Stimulated activated memory B cell treated with anti-CD40 and anti-IgM and Interleukin-4, amounts not matched to agents 10 μg/mL and 1 μg/mL and 100 μg/mL, for 72 hours (primary cell): Measurements from ENCODE around the gene HSFX2.
A peak's percentile ranks its signal among the peaks of the same experiment; 100 is the strongest.
"Not testable (repeated sequence)": the region's sequence is repeated elsewhere in the genome, so short reads cannot be mapped to it uniquely, and the experiment has no call there.

Experiments
- ATAC-seq: fragments of 150-1000 bp; cut with Tn5 transposase; 2 replicates; pipeline ENCODE4 v1.10.0; 2021
- H3K27ac Mint-ChIP-seq: one replicate; pipeline ENCODE4 v1.8.0; 2022; ENCODE audit warnings: mild to moderate bottlenecking, mixed read lengths
- H3K27me3 Mint-ChIP-seq: one replicate; pipeline ENCODE4 v1.8.0; 2022; ENCODE audit warnings: mixed read lengths
- H3K36me3 Mint-ChIP-seq: one replicate; pipeline ENCODE4 v1.8.0; 2022; ENCODE audit warnings: mixed read lengths
- H3K4me1 Mint-ChIP-seq: one replicate; pipeline ENCODE4 v1.8.0; 2022; ENCODE audit warnings: mixed read lengths
- H3K4me3 Mint-ChIP-seq: one replicate; pipeline ENCODE4 v1.8.0; 2022; ENCODE audit warnings: mild to moderate bottlenecking, moderate library complexity, mixed read lengths
- H3K9me3 Mint-ChIP-seq: one replicate; pipeline ENCODE4 v1.8.0; 2022; ENCODE audit warnings: mixed read lengths

Gene HSFX2

DNA sequence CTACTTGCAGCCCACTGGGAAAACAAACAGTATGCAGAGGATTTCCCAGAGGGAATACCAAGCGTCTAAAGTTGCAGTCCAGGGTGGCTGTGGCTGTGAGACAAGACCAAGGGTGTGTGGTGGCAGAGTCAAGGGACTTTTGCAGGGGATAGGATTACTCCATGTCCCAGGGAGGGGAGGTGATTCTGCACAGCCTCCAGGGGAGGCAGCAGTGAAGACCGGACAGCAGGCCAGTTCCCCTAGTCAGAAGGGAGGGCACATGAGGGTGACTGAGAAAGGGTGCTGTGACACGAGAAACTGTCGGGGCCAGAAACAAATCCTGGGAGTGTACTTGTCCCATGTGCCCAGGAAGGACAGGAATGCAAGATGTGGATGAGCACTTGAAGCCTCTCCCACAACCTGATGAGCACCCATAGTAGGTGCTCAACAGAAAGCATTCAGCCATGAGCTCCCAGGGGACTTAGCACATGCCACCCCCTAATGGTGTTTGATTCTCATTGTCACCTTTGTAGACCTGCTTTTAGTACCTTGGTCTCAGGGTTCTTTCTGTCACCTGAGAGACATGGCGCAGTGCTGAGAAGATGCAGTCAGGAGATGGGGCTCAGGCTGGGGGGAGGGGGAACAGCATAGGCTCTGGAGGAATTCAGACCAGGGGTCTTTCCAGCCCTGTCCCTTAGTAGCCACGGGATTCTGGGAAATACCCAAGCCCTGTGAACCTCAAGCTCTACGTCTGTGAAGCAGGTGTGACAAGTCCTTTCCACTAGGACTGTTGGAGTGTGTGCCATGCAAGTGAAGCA lies 27.3 kb downstream of the HSFX2 start:
- no peaks in the 10 kb centered on the region for H3K9me3 Mint-ChIP-seq
- H3K4me3 Mint-ChIP-seq = no peak overlapping the region
- H3K27me3 Mint-ChIP-seq = no peaks in the 10 kb centered on the region
- H3K27ac Mint-ChIP-seq = no peak overlapping the region
- H3K36me3 Mint-ChIP-seq = no peaks in the 10 kb centered on the region
- ATAC-seq = no peak
- no peaks in the 10 kb centered on the region for H3K4me1 Mint-ChIP-seq

DNA sequence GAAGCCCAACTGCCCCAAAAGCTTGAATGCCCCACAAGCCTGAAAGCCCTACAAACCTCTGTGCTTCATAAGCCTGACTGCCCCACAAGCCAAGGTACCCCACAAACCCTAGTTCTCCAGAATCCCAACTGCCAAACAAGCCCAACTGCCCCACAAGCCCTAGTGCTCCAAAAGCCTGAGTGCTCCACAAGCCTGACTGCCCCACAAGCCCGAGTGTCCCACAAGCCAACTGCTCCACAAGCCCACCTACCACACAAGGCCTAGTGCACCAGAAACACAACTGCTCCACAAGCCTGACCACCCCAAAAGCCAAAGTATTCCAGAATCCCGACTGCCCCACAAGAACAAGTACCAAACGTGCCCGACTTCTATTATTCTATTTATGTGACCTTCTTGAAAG lies 31.8 kb downstream of the HSFX2 start:
- Mint-ChIP-seq H3K4me3 (no peak overlapping the region), H3K4me1 (no peaks in the 10 kb centered on the region), H3K27me3 (no peaks in the 10 kb centered on the region), H3K36me3 (no peaks in the 10 kb centered on the region), H3K27ac (no peak overlapping the region), H3K9me3 (no peaks in the 10 kb centered on the region)
- no peak for ATAC-seq

DNA sequence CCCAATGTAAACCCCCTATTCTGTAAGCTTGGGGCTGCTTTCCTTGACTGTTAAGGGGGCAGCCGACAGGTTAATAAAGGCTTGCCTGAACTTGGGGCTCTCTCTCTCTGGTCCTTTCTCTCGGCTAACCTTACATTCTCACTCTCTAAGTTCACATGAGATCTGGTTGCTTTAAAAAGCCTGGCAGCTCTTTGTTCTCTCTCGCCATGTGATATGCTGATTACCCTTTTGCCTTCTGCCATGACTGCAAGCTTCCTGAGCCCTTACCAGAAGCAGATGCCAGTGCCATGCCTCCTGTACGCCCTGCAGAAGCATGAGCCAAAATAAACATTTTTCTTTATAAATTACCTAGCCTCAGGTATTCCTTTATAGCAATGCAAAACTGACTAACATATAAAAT lies 39.9 kb downstream of the HSFX2 start:
- H3K4me3 Mint-ChIP-seq, H3K27me3 Mint-ChIP-seq: not testable (repeated sequence)

DNA sequence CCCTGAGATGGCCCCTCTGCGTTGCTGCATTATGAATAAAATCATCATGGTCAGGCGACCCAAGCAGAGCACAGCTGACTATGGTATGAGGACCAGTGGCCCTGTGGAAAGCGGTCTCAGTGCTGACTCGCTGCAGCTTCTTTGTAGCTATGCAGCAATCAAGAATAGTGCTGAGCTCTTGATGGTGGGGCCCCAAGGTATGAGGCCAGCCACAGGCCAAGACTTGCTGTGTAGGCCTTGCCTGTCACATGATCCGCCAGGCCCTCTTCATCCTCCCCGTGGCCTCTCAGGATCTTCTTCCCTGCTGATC lies 43.2 kb downstream of the HSFX2 start:
- not testable (repeated sequence) for H3K4me1 Mint-ChIP-seq, H3K27ac Mint-ChIP-seq, H3K36me3 Mint-ChIP-seq, H3K27me3 Mint-ChIP-seq, ATAC-seq, H3K4me3 Mint-ChIP-seq, H3K9me3 Mint-ChIP-seq

More for the DNA sequence above, 39.9 kb downstream of the HSFX2 start:
- H3K36me3 Mint-ChIP-seq, H3K4me1 Mint-ChIP-seq, H3K27ac Mint-ChIP-seq, ATAC-seq, H3K9me3 Mint-ChIP-seq: not testable (repeated sequence)

DNA sequence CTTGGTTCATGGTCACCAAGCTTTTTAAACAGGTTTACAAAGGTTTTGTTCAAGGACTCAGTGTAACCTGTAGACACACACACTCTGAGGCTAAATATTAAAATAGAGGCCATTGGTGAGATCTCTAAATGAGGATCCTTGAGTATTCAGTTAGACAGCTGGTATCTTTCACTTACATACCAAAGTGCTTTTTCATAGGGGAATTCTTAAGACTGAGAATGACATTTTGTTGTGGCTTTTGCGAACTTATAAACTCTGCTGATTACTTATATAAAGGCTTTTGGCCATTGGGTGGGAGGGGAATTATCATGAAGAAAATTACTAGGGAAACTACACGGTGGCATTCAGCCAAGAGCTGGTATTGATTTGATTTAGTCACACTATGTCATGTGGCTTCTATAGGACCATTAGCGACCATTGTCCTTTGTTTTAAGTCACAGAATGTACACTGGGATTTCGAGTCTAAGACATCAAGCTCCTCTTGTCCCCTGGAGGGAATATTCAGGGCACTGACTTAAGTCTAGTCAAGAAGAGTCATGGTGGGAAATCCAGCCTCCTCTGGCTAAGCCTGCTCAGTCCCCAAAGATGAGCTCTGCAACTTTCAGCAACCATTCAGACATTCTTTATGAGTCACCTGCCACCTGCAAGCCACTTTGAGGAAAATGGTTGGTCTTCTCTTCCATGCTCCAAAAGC lies 43.7 kb downstream of the HSFX2 start:
- H3K4me3 Mint-ChIP-seq, H3K27ac Mint-ChIP-seq, H3K9me3 Mint-ChIP-seq, H3K27me3 Mint-ChIP-seq, H3K4me1 Mint-ChIP-seq, H3K36me3 Mint-ChIP-seq: not testable (repeated sequence)
- peak; percentile 79 for ATAC-seq

DNA sequence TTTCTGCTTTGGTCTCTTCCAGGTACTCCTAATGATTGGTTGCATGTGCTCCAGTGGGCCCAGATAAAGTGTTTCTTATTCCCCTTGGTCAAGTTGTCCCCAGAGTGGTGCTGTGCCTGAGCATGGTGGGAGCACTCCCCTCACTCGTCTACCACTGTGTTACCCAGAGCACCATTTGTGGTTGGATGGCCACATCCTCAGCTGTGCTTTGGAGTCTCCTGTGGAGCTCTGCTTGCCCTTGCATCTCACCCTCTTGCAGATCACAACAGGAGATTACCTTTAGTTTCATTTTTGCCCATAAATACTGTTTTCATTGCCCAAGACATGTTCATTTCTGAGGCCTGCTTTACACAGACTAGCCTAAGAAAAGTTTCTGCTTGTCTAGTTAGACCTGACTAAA lies 44.7 kb downstream of the HSFX2 start:
- not testable (repeated sequence) for H3K4me3 Mint-ChIP-seq, H3K27ac Mint-ChIP-seq, H3K27me3 Mint-ChIP-seq, H3K9me3 Mint-ChIP-seq, H3K4me1 Mint-ChIP-seq, H3K36me3 Mint-ChIP-seq, ATAC-seq

DNA sequence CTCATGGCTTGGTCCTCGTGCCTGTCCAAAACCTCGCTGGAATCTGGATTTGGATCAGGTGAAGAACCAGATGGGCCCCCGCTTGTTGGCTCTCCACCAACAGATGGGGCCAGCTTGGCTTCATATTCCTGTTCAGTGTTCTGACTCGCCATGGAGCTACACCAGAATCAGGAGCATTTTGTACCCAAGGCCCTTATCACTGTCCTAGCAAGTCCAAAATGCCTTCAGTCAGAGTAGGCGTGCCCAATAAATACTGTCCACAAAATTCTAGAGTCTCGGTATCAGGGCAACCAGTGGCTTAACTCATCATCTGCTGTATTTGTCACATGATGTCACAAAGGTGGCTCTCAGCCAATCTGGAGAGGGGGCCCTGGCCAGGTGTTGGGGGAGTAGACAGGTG lies 45.4 kb downstream of the HSFX2 start, which contains the start of gene HSFX3:
TSS of gene HSFX3 (minus strand) at position 224 of the 400 bp plus-strand sequence. CDS start at position 152, 72 bp downstream.
- H3K36me3 Mint-ChIP-seq, H3K4me3 Mint-ChIP-seq, ATAC-seq, H3K27ac Mint-ChIP-seq, H3K27me3 Mint-ChIP-seq, H3K9me3 Mint-ChIP-seq, H3K4me1 Mint-ChIP-seq: not testable (repeated sequence)

DNA sequence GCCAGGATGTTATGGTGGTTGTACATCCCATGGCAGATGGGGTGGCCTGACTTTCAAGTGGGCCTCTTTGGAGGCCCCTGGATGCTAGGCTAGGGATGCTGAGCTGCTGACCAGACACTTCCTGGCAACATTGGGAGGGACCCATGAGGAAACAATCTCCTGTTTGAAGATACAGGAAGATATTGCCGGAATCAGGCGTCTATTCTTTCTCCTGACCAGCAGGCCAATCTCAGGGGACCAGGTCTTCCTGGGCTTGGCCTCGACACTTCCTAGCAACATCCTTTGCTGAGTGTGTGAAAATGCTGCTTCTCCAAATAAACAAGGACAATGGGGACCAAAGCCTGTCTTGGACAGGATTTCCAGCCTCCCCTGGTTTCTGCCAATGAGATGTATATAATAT lies 47.3 kb downstream of the HSFX2 start:
- H3K27me3 Mint-ChIP-seq, ATAC-seq, H3K4me1 Mint-ChIP-seq, H3K27ac Mint-ChIP-seq, H3K4me3 Mint-ChIP-seq, H3K9me3 Mint-ChIP-seq: not testable (repeated sequence)
- H3K36me3 Mint-ChIP-seq = peaks cover 14% of the 10 kb centered on the region

DNA sequence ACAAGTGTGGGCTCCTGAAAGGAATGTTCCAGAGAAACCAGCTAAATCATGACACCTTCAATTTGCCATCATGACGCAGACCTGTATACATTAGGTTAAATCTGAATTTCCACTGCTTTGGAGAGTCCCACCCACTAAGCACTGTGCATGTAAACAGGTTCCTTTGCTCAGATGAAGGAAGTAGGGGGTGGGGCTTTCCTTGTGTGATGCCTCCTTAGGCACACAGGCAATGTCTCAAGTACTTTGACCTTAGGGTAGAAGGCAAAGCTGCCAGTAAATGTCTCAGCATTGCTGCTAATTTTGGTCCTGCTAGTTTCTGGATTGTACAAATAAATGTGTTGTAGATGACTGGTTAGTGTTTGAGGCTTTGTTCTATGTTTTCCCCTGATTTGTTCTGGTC lies 48.2 kb downstream of the HSFX2 start:
- not testable (repeated sequence) for H3K27ac Mint-ChIP-seq, H3K9me3 Mint-ChIP-seq, H3K4me3 Mint-ChIP-seq

DNA sequence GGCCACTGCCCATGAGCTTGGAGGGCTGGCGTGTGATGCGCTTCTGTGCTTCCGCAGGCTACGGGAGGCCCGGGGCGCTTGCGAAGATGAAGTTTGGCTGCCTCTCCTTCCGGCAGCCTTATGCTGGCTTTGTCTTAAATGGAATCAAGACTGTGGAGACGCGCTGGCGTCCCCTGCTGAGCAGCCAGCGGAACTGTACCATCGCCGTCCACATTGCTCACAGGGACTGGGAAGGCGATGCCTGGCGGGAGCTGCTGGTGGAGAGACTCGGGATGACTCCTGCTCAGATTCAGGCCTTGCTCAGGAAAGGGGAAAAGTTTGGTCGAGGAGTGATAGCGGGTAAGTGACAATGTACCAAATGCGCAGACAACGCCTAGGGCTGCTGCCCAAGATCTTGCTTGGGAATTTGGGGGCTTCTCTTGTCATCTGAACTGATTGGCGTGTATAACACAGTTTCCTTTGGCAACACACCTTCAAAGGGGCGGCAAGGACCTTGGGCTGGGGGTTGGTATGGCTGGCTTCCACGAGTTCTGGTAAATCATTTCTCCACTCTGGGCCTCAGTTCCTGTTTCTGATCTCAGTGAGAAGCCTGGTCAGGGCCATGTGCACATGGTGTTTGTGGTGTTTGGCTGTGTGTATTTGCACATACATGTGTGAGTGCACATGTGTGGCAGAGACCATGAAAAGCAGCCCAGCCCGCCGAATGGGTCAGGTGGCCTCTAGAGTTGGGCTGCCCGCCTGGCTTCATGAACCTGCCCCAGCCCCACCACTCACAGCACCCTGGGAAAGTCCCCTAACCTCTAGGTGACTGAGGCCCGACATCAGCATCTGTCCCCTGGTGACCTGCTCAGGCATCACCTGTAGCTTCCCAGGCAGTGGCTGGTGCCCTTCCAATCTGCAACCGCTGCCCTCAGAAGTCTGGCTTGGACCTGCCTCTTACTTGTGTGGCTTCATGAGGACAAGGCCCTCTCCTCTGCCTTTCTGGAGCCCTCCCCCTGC lies 49.3 kb downstream of the HSFX2 start:
- peak; percentile 62 for ATAC-seq
- not testable (repeated sequence) for H3K4me1 Mint-ChIP-seq, H3K27me3 Mint-ChIP-seq, H3K27ac Mint-ChIP-seq, H3K9me3 Mint-ChIP-seq, H3K4me3 Mint-ChIP-seq
- peaks cover 14% of the 10 kb centered on the region for H3K36me3 Mint-ChIP-seq

More for the DNA sequence above, 48.2 kb downstream of the HSFX2 start:
- not testable (repeated sequence) for ATAC-seq, H3K27me3 Mint-ChIP-seq, H3K4me1 Mint-ChIP-seq
- peaks cover 14% of the 10 kb centered on the region for H3K36me3 Mint-ChIP-seq
